Measurements from ENCODE around the gene CTBP1.

The CTBP1 gene

GRCh38 chr4:1250921-1251772 is 2.2 kb upstream of the CTBP1 start:
- peak overlapping the region; percentile 100 for H3K4me2 ChIP-seq (ENCODE audit: low read depth, low read length, poor library complexity, severe bottlenecking)
- H3K9me3 ChIP-seq (ENCODE audit: insufficient read depth, low read depth, low read length): no peaks in the 10 kb centered on the region; the same call in 1 of the 2 replicates
- H2AFZ ChIP-seq (ENCODE audit: low read length): no peak overlapping the region
- H3F3A ChIP-seq (ENCODE audit: low read depth): no peaks in the 10 kb centered on the region
- no peaks in the 10 kb centered on the region for H3K36me3 ChIP-seq (ENCODE audit: insufficient read depth, low read length)
- peak overlapping the region; percentile 95 for H3K4me3 ChIP-seq (ENCODE audit: low read length, poor library complexity, severe bottlenecking)
- no peak overlapping the region for H3K9ac ChIP-seq (ENCODE audit: low read depth, low read length, poor library complexity, severe bottlenecking)
- TF ChIP-seq, protein P1, sequence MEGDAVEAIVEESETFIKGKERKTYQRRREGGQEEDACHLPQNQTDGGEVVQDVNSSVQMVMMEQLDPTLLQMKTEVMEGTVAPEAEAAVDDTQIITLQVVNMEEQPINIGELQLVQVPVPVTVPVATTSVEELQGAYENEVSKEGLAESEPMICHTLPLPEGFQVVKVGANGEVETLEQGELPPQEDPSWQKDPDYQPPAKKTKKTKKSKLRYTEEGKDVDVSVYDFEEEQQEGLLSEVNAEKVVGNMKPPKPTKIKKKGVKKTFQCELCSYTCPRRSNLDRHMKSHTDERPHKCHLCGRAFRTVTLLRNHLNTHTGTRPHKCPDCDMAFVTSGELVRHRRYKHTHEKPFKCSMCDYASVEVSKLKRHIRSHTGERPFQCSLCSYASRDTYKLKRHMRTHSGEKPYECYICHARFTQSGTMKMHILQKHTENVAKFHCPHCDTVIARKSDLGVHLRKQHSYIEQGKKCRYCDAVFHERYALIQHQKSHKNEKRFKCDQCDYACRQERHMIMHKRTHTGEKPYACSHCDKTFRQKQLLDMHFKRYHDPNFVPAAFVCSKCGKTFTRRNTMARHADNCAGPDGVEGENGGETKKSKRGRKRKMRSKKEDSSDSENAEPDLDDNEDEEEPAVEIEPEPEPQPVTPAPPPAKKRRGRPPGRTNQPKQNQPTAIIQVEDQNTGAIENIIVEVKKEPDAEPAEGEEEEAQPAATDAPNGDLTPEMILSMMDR (conservative IDR thresholded peaks at IDR 0.05; ENCODE audit: low read length): no peak
- no peak for TF ChIP-seq EZH2phosphoT487 (IDR thresholded peaks at IDR 0.05; ENCODE audit: borderline replicate concordance)
- peaks cover 6% of the 10 kb centered on the region for H3K27me3 ChIP-seq (ENCODE audit: insufficient read depth, low read length, poor library complexity, severe bottlenecking)
- peaks cover 27% of the 10 kb centered on the region for H3K4me1 ChIP-seq (ENCODE audit: insufficient read depth, low read length, poor library complexity, severe bottlenecking)
- H4K20me1 ChIP-seq (ENCODE audit: insufficient read depth, low read length, poor library complexity, severe bottlenecking): peaks cover 20% of the 10 kb centered on the region
- H3K9me2 ChIP-seq (replicated peaks; ENCODE audit: low read depth, low read length): no peaks in the 10 kb centered on the region
- H3K79me2 ChIP-seq (ENCODE audit: insufficient read depth, low read length): peaks cover 47% of the 10 kb centered on the region

DNA sequence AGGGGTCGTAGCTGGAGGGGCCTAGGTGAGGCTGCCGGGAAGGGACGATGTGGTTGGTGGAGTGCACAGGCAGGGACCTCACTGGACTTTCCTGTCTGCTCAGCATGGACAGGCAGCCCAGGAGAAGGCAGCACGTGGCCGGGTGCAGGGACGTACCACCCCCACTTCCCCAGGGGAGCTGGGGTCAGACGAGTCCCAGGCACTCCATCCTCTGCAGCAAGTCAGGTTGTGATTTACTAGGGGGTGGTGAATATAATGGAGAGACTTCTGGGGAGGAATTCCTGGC is 1.5 kb upstream of the CTBP1 start:
- Histone ChIP-seq H3K36me3 (ENCODE audit: insufficient read depth, low read length) (no peaks in the 10 kb centered on the region), H3K9me2 (replicated peaks; ENCODE audit: low read depth, low read length) (no peaks in the 10 kb centered on the region), H3K9me3 (ENCODE audit: insufficient read depth, low read depth, low read length) (no peaks in the 10 kb centered on the region; the same call in 1 of the 2 replicates), H3F3A (ENCODE audit: low read depth) (no peaks in the 10 kb centered on the region), H3K27me3 (ENCODE audit: insufficient read depth, low read length, poor library complexity, severe bottlenecking) (peaks cover 6% of the 10 kb centered on the region), H3K4me3 (ENCODE audit: low read length, poor library complexity, severe bottlenecking) (peak overlapping the region; percentile 95), H4K20me1 (ENCODE audit: insufficient read depth, low read length, poor library complexity, severe bottlenecking) (peaks cover 27% of the 10 kb centered on the region), H3K4me1 (ENCODE audit: insufficient read depth, low read length, poor library complexity, severe bottlenecking) (peaks cover 32% of the 10 kb centered on the region), H2AFZ (ENCODE audit: low read length) (no peak overlapping the region), H3K79me2 (ENCODE audit: insufficient read depth, low read length) (peaks cover 54% of the 10 kb centered on the region), H3K4me2 (ENCODE audit: low read depth, low read length, poor library complexity, severe bottlenecking) (peak overlapping the region; percentile 100), H3K9ac (ENCODE audit: low read depth, low read length, poor library complexity, severe bottlenecking) (peak overlapping the region; percentile 95)
- no peak for TF ChIP-seq EZH2phosphoT487 (IDR thresholded peaks at IDR 0.05; ENCODE audit: borderline replicate concordance)
- TF ChIP-seq, protein P1 (conservative IDR thresholded peaks at IDR 0.05; ENCODE audit: low read length): no peak

DNA sequence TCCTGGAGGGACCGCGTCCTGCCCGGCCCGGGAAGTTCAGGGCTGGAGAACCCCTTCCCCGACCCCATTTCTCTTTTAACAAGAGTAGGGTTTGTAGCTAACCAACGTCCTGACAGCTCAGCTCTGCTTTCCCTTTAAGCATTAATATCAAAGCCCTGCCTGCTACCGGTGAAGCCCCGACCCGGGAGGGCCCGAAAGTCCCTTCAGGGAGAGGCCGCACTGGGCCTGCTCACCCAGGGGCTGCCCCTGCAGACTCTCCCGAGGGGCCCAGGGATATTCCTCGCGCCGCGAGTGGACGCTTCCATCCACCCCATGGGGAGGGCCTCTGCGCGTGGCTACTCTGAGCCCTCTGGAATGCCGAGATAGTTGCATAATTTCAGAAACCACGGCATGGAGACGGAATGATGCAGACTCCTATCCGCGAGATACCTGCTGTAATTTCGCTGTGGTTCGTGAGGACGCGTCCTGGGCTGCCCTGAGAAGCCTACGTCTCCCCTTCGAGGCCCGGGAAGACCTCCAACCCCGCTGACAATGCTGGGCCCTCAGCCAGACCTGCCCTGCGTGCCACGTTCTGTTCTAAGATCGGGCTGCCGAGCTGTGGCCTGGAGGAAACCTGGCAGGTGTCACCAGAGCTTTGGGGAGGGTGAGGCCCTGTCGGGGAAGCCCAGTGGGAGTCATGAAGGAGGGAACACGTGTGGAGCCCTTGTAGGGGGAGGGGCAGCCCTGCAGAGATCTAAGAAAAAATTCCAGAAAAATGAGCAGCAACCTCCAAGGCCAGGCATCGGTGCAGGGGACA is 999 bp upstream of the CTBP1 start:
- H3K4me2 ChIP-seq (ENCODE audit: low read depth, low read length, poor library complexity, severe bottlenecking): peak overlapping the region; percentile 100
- H3K9ac ChIP-seq (ENCODE audit: low read depth, low read length, poor library complexity, severe bottlenecking): peak overlapping the region; percentile 95
- H2AFZ ChIP-seq (ENCODE audit: low read length): peak overlapping the region; percentile 75
- TF ChIP-seq EZH2phosphoT487 (IDR thresholded peaks at IDR 0.05; ENCODE audit: borderline replicate concordance): no peak
- TF ChIP-seq, protein P1 (conservative IDR thresholded peaks at IDR 0.05; ENCODE audit: low read length): no peak
- peaks cover 37% of the 10 kb centered on the region for H3K4me1 ChIP-seq (ENCODE audit: insufficient read depth, low read length, poor library complexity, severe bottlenecking)
- peaks cover 32% of the 10 kb centered on the region for H4K20me1 ChIP-seq (ENCODE audit: insufficient read depth, low read length, poor library complexity, severe bottlenecking)
- peaks cover 59% of the 10 kb centered on the region for H3K79me2 ChIP-seq (ENCODE audit: insufficient read depth, low read length)
- H3K4me3 ChIP-seq (ENCODE audit: low read length, poor library complexity, severe bottlenecking): peak overlapping the region; percentile 95
- H3K27me3 ChIP-seq (ENCODE audit: insufficient read depth, low read length, poor library complexity, severe bottlenecking): peaks cover 6% of the 10 kb centered on the region
- no peaks in the 10 kb centered on the region for H3K9me2 ChIP-seq (replicated peaks; ENCODE audit: low read depth, low read length)
- H3F3A ChIP-seq (ENCODE audit: low read depth): no peaks in the 10 kb centered on the region
- H3K9me3 ChIP-seq (ENCODE audit: insufficient read depth, low read depth, low read length): no peaks in the 10 kb centered on the region
- H3K36me3 ChIP-seq (ENCODE audit: insufficient read depth, low read length): no peaks in the 10 kb centered on the region
